GM12873 (cell line): ENCODE data around the gene COL8A2.

Source experiments
- CTCF ChIP-seq: IDR thresholded peaks from 2 replicates; pipeline ENCODE4 v1.5.1; 2012; ENCODE audit warnings: low read depth, mild to moderate bottlenecking, moderate library complexity, low read length, control low read depth; ENCODE audit not compliant: insufficient read depth; ENCODE audit errors: missing control alignments

Gene COL8A2

GRCh38 chr1:36092798-36093185 lies 32.2 kb downstream of the COL8A2 start:
- no peak for TF ChIP-seq CTCF

GRCh38 chr1:36092166-36092797 lies 32.7 kb downstream of the COL8A2 start:
- TF ChIP-seq CTCF: no peak

- no peak for TF ChIP-seq CTCF
Observed at GRCh38 chr1:36091698-36092097, 33.3 kb downstream of the COL8A2 start.

GRCh38 chr1:36091141-36091540 lies 33.9 kb downstream of the COL8A2 start:
- TF ChIP-seq CTCF: no peak

- no peak for TF ChIP-seq CTCF
Observed at GRCh38 chr1:36089393-36090121, 35.5 kb downstream of the COL8A2 start.

- TF ChIP-seq CTCF: peak; percentile 98
Observed at GRCh38 chr1:36088577-36089392, 36.2 kb downstream of the COL8A2 start, which contains the start of gene ADPRS. TSS of gene ADPRS (plus strand) at chr1:36088892. CDS start at chr1:36088905, 13 bp downstream.

- no peak for TF ChIP-seq CTCF
Observed at GRCh38 chr1:36088265-36088576, 36.8 kb downstream of the COL8A2 start.
